Measurements from ENCODE around the gene NT5C3B.

The NT5C3B gene

DNA sequence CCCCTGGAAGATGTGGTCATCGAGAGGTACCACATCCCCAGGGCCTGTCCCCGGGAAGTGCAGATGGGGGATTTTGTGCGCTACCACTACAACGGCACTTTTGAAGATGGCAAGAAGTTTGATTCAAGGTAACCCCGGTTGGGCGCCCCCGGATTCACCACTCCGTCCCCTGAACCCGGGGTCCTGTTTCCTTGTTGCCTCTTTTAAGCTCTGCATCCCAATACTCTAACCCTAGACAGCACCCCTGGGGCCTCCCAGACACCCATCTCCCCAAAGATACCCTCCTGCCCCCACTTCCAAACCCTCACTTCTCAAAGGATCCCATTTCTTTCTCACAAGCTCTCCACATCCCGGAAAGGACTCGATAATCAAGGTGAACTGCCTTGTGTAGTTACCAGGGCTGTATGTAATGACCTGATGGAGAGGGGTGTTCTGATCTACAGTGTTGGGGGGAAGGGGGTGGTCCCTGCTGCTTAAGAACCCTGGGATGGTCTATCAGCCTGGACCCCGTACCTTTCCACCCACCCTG is 22.8 kb downstream of the NT5C3B start (continued):
- TF ChIP-seq, protein P1, sequence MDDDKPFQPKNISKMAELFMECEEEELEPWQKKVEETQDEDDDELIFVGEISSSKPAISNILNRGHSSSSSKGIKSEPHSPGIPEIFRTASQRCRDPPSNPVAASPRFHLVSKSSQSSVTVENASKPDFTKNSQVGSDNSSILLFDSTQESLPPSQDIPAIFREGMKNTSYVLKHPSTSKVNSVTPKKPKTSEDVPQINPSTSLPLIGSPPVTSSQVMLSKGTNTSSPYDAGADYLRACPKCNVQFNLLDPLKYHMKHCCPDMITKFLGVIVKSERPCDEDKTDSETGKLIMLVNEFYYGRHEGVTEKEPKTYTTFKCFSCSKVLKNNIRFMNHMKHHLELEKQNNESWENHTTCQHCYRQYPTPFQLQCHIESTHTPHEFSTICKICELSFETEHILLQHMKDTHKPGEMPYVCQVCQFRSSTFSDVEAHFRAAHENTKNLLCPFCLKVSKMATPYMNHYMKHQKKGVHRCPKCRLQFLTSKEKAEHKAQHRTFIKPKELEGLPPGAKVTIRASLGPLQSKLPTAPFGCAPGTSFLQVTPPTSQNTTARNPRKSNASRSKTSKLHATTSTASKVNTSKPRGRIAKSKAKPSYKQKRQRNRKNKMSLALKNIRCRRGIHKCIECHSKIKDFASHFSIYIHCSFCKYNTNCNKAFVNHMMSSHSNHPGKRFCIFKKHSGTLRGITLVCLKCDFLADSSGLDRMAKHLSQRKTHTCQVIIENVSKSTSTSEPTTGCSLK (tag by site-specific recombination; IDR thresholded peaks at IDR 0.05) = no peak
- no peak for TF ChIP-seq ZNF48 (tag by site-specific recombination; IDR thresholded peaks at IDR 0.05)
- no peak for TF ChIP-seq SP7 (tag by site-specific recombination; IDR thresholded peaks at IDR 0.05)
- no peak for TF ChIP-seq ZNF626 (tag by site-specific recombination; IDR thresholded peaks at IDR 0.05)
- no peak for TF ChIP-seq ZNF214 (tag by site-specific recombination; IDR thresholded peaks at IDR 0.05; ENCODE audit: borderline replicate concordance)
- TF ChIP-seq ZNF302 (tag by site-specific recombination; IDR thresholded peaks at IDR 0.05; ENCODE audit: low read depth) = no peak
- TF ChIP-seq KLF8 (tag by site-specific recombination; IDR thresholded peaks at IDR 0.05) = no peak
- TF ChIP-seq, protein P2, sequence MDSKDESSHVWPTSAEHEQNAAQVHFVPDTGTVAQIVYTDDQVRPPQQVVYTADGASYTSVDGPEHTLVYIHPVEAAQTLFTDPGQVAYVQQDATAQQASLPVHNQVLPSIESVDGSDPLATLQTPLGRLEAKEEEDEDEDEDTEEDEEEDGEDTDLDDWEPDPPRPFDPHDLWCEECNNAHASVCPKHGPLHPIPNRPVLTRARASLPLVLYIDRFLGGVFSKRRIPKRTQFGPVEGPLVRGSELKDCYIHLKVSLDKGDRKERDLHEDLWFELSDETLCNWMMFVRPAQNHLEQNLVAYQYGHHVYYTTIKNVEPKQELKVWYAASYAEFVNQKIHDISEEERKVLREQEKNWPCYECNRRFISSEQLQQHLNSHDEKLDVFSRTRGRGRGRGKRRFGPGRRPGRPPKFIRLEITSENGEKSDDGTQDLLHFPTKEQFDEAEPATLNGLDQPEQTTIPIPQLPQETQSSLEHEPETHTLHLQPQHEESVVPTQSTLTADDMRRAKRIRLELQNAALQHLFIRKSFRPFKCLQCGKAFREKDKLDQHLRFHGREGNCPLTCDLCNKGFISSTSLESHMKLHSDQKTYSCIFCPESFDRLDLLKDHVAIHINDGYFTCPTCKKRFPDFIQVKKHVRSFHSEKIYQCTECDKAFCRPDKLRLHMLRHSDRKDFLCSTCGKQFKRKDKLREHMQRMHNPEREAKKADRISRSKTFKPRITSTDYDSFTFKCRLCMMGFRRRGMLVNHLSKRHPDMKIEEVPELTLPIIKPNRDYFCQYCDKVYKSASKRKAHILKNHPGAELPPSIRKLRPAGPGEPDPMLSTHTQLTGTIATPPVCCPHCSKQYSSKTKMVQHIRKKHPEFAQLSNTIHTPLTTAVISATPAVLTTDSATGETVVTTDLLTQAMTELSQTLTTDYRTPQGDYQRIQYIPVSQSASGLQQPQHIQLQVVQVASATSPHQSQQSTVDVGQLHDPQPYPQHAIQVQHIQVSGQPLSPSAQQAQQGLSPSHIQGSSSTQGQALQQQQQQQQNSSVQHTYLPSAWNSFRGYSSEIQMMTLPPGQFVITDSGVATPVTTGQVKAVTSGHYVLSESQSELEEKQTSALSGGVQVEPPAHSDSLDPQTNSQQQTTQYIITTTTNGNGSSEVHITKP (tag by site-specific recombination; IDR thresholded peaks at IDR 0.05) = peak; percentile 6; the same call in 1 of the 2 replicates
- TF ChIP-seq HOXC10 (CRISPR knock-in tag; IDR thresholded peaks at IDR 0.05) = no peak
- TF ChIP-seq BCL11B (tag by site-specific recombination; IDR thresholded peaks at IDR 0.05; ENCODE audit: low read depth) = no peak

DNA sequence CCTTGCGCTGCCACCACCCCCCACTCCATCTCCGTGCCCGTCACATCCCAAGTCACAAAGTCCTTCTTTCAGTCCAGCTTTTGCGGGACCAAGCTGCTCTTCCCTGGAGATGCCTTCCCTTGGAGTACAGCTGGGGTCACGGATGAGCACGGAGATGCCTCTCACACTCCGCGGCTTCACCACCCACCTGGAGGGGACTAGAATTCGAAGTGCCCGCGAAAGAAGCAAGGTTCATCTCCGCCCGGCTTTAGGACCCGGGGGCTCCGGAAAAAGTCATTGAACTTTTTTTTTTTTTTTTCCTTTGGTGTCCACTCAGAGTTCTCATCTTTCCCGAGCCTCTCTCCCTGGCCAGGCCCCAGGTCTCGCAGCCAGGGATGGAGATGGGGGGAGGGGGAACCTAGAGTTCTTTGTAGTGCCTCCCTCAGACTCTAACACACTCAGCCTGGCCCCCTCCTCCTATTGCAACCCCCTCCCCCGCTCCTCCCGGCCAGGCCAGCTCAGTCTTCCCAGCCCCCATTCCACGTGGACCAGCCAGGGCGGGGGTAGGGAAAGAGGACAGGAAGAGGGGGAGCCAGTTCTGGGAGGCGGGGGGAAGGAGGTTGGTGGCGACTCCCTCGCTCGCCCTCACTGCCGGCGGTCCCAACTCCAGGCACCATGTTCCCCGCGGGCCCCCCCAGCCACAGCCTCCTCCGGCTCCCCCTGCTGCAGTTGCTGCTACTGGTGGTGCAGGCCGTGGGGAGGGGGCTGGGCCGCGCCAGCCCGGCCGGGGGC is 23.5 kb downstream of the NT5C3B start, which contains the start of gene FKBP10:
FKBP10 (plus strand) TSS at position 624 of the 771 bp plus-strand sequence; CDS start at position 655, 31 bp downstream.
- POLR2A ChIA-PET = interaction anchor here (0.5 to 4.2 kb wide), 24 partner anchors 8 to 1391 kb away, joined by 3 to 37 read pairs (median 5); partner anchors contain the start of genes ACLY, DNAJC7, EIF1 and HAP1
- Histone ChIP-seq H3K27ac (ENCODE audit: extremely low read depth, low read depth, low read length) (peak within 1 kb of the TSS; percentile 89), H3K4me3 (ENCODE audit: low read depth, low read length) (peak within 1 kb of the TSS; percentile 73), H3K9me3 (ENCODE audit: control insufficient read depth, insufficient read depth, low read depth, low read length) (no peaks in the 10 kb centered on the region), H3K4me1 (ENCODE audit: control insufficient read depth, insufficient read depth, low read length) (0 out of 2 replicates have a peak, but pooled peaks cover 8% of the 10 kb centered on the region), H3K36me3 (ENCODE audit: control insufficient read depth in 2 of 2, insufficient read depth in 1 of 2, low read length in 2 of 2) (peaks cover 10 to 38% of the 10 kb centered on the region in 2 experiments; a peak in 2 of 3 replicates)
- CTCF ChIA-PET = interaction anchor here (0.5 to 4.6 kb wide), 9 partner anchors 11 to 150 kb away, joined by 3 to 45 read pairs (median 4); partner anchors contain the start of gene ACLY
- TF ChIP-seq ZNF768 (tag by site-specific recombination; IDR thresholded peaks at IDR 0.05) (no peak), ZNF132 (tag by site-specific recombination; IDR thresholded peaks at IDR 0.05; ENCODE audit: borderline replicate concordance) (no peak), EGR2 (tag by site-specific recombination; IDR thresholded peaks at IDR 0.05; ENCODE audit: low read depth) (peak; percentile 43), KLF10 (tag by site-specific recombination; IDR thresholded peaks at IDR 0.05) (peak; percentile 26; the same call in 1 of the 2 replicates), ZNF426 (tag by site-specific recombination; IDR thresholded peaks at IDR 0.05) (no peak), ZNF585B (tag by site-specific recombination; IDR thresholded peaks at IDR 0.05) (no peak), GLIS2 (tag by site-specific recombination; IDR thresholded peaks at IDR 0.05) (peak; percentile 91), ZBTB8A (tag by site-specific recombination; IDR thresholded peaks at IDR 0.05) (0 out of 2 replicates have a peak, but pooled peaks have one; percentile 63)
- TF ChIP-seq, protein P3, sequence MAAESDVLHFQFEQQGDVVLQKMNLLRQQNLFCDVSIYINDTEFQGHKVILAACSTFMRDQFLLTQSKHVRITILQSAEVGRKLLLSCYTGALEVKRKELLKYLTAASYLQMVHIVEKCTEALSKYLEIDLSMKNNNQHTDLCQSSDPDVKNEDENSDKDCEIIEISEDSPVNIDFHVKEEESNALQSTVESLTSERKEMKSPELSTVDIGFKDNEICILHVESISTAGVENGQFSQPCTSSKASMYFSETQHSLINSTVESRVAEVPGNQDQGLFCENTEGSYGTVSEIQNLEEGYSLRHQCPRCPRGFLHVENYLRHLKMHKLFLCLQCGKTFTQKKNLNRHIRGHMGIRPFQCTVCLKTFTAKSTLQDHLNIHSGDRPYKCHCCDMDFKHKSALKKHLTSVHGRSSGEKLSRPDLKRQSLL (tag by site-specific recombination; IDR thresholded peaks at IDR 0.05) = 0 out of 2 replicates have a peak, but pooled peaks have one; percentile 7
- TF ChIP-seq, protein P4, sequence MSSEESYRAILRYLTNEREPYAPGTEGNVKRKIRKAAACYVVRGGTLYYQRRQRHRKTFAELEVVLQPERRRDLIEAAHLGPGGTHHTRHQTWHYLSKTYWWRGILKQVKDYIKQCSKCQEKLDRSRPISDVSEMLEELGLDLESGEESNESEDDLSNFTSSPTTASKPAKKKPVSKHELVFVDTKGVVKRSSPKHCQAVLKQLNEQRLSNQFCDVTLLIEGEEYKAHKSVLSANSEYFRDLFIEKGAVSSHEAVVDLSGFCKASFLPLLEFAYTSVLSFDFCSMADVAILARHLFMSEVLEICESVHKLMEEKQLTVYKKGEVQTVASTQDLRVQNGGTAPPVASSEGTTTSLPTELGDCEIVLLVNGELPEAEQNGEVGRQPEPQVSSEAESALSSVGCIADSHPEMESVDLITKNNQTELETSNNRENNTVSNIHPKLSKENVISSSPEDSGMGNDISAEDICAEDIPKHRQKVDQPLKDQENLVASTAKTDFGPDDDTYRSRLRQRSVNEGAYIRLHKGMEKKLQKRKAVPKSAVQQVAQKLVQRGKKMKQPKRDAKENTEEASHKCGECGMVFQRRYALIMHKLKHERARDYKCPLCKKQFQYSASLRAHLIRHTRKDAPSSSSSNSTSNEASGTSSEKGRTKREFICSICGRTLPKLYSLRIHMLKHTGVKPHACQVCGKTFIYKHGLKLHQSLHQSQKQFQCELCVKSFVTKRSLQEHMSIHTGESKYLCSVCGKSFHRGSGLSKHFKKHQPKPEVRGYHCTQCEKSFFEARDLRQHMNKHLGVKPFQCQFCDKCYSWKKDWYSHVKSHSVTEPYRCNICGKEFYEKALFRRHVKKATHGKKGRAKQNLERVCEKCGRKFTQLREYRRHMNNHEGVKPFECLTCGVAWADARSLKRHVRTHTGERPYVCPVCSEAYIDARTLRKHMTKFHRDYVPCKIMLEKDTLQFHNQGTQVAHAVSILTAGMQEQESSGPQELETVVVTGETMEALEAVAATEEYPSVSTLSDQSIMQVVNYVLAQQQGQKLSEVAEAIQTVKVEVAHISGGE (tag by site-specific recombination; conservative IDR thresholded peaks at IDR 0.05; ENCODE audit: low read depth) = peak; percentile 26; the same call in 1 of the 2 replicates
- TF ChIP-seq, protein P5, sequence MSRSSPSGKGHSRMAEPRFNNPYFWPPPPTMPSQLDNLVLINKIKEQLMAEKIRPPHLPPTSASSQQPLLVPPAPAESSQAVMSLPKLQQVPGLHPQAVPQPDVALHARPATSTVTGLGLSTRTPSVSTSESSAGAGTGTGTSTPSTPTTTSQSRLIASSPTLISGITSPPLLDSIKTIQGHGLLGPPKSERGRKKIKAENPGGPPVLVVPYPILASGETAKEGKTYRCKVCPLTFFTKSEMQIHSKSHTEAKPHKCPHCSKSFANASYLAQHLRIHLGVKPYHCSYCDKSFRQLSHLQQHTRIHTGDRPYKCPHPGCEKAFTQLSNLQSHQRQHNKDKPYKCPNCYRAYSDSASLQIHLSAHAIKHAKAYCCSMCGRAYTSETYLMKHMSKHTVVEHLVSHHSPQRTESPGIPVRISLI (tag by site-specific recombination; IDR thresholded peaks at IDR 0.05) = peak; percentile 98
